HCT116 (cell line): ENCODE results near the gene PSME4. TPM values are rescaled to one million over a fixed set of nuclear protein-coding genes. Genes with fewer than 3 reads are reported as not detected.

Experiments
- ATAC-seq: fragments of 200-7000 bp; cut with Tn5 transposase; 2 replicates; pipeline ENCODE4 v1.9.1; 2020; ENCODE audit warnings: mild to moderate bottlenecking, moderate library complexity
- BruUV-seq: library from RNA; stranded (reverse); fragments of 400-500 nt; replicated peaks from 2 replicates; lab custom pipeline; 2021; lab: Mats Ljungman, UMichigan
- CTCF ChIA-PET: fragments of 300-600 bp; sonication (Branson Sonifier 250); formaldehyde crosslinking; loops from one replicate; lab custom pipeline; 2021; ENCODE audit warnings: antibody characterized with exemption; lab: Charles Lee
- POLR2A ChIA-PET: fragments of 300-600, 350-600 bp; sonication (Branson Sonifier 250); formaldehyde crosslinking; loops from one replicate; lab custom pipeline; 2021; ENCODE audit warnings: antibody characterized with exemption; lab: Charles Lee
- RAD21 ChIA-PET, 2 experiments: fragments of 300-600 bp; sonication (Branson Sonifier 250); formaldehyde crosslinking; loops; one replicate each; lab custom pipeline; 2023; ENCODE audit warnings: low total read pairs in 2 of 2; ENCODE audit not compliant: uncharacterized antibody in 2 of 2, unreplicated experiment in 2 of 2, low non-redundant PET in 1 of 2; lab: Charles Lee
- DNase-seq: peaks from one replicate; pipeline ENCODE4 v3.0.0-alpha.2; 2010; ENCODE audit warnings: low read depth, low spot score
- H2AFZ ChIP-seq: fragments of 200-600 bp; shearing (Covaris generic), sonication (generic); 2 replicates; pipeline ENCODE4 v1.6.1; 2017; ENCODE audit warnings: low read depth, mixed run types, mixed read lengths, antibody characterized with exemption, low read length; ENCODE audit not compliant: poor library complexity, severe bottlenecking
- H3K27ac ChIP-seq: 2 replicates; pipeline ENCODE4 v1.5.1; 2012; ENCODE audit warnings: low read depth, low read length
- H3K27me3 ChIP-seq: fragments of 200-600 bp; sonication (generic); 2 replicates; pipeline ENCODE4 v1.6.1; 2016; ENCODE audit warnings: mixed run types, low read length, mixed read lengths; ENCODE audit not compliant: insufficient read depth
- H3K36me3 ChIP-seq, 2 experiments: fragments of 200-500 bp in 1 of 2; fragments of 200-600 bp in 1 of 2; sonication (Bioruptor generic) in 1 of 2; sonication (generic) in 1 of 2; 2 replicates each; pipeline versions ENCODE4 v1.5.1 to v1.6.1; 2014 to 2016; ENCODE audit warnings: low read length in 2 of 2, inconsistent platforms in 1 of 2, mixed read lengths in 1 of 2, mixed run types in 1 of 2; ENCODE audit not compliant: insufficient read depth in 2 of 2, control insufficient read depth in 1 of 2
- H3K4me1 ChIP-seq, 2 experiments: fragments of 200-600 bp in 1 of 2; sonication (generic) in 1 of 2; 2 replicates each; pipeline versions ENCODE4 v1.5.1 to v1.6.1; 2012 to 2017; ENCODE audit warnings: low read length in 2 of 2, inconsistent platforms in 1 of 2, mild to moderate bottlenecking in 1 of 2, mixed read lengths in 1 of 2, mixed run types in 1 of 2, moderate library complexity in 1 of 2; ENCODE audit not compliant: insufficient read depth in 2 of 2, control insufficient read depth in 1 of 2
- H3K4me2 ChIP-seq: fragments of 200-600 bp; sonication (generic); 2 replicates; pipeline ENCODE4 v1.6.1; 2017; ENCODE audit warnings: mixed run types, low read length, mixed read lengths
- H3K4me3 ChIP-seq, 2 experiments: fragments of 200-600 bp in 1 of 2; sonication (generic) in 1 of 2; replicated peaks in 1 of 2; 2 replicates each; pipeline ENCODE4 v1.5.1; 2011 to 2016; ENCODE audit warnings: low read length in 2 of 2, control low read depth in 1 of 2, low read depth in 1 of 2, mild to moderate bottlenecking in 1 of 2, mixed read lengths in 1 of 2, mixed run types in 1 of 2
- H3K79me2 ChIP-seq: fragments of 200-600 bp; sonication (generic); 2 replicates; pipeline ENCODE4 v1.6.1; 2017; ENCODE audit warnings: mild to moderate bottlenecking, mixed run types, low read length, moderate library complexity, mixed read lengths; ENCODE audit not compliant: insufficient read depth
- H3K9ac ChIP-seq: fragments of 200-600 bp; sonication (generic); 2 replicates; pipeline ENCODE4 v1.6.1; 2016; ENCODE audit warnings: low read length, mixed read lengths
- H3K9me2 ChIP-seq: fragments of 200-600 bp; sonication (generic), shearing (Covaris generic); 2 replicates; pipeline ENCODE4 v1.6.1; 2017; ENCODE audit warnings: mixed run types, mild to moderate bottlenecking, moderate library complexity; ENCODE audit not compliant: insufficient read depth
- H3K9me3 ChIP-seq, 2 experiments: fragments of 200-500 bp in 1 of 2; fragments of 200-600 bp in 1 of 2; sonication (Bioruptor generic) in 1 of 2; sonication (generic) in 1 of 2; 2 replicates each; pipeline ENCODE4 v1.6.1; 2014 to 2017; ENCODE audit warnings: low read length in 2 of 2, mixed read lengths in 2 of 2, inconsistent platforms in 1 of 2, low read depth in 1 of 2, mild to moderate bottlenecking in 1 of 2, mixed run types in 1 of 2, moderate library complexity in 1 of 2; ENCODE audit not compliant: control insufficient read depth in 1 of 2, insufficient read depth in 1 of 2
- H4K20me1 ChIP-seq: fragments of 200-600 bp; sonication (generic), shearing (Covaris generic); 2 replicates; pipeline ENCODE4 v1.6.1; 2017; ENCODE audit warnings: mixed run types, mild to moderate bottlenecking, moderate library complexity; ENCODE audit not compliant: insufficient read depth
- CBX3 ChIP-seq: IDR thresholded peaks from 2 replicates; pipeline ENCODE4 v1.6.1; 2012; ENCODE audit warnings: low read depth
- CEBPB ChIP-seq: IDR thresholded peaks from 2 replicates; pipeline ENCODE4 v1.6.1; 2012; ENCODE audit warnings: low read depth
- EGR1 ChIP-seq: IDR thresholded peaks from 2 replicates; pipeline ENCODE4 v1.6.1; 2012; ENCODE audit warnings: low read depth
- EZH2 ChIP-seq: fragments of 200-600 bp; sonication (generic); IDR thresholded peaks from 2 replicates; pipeline ENCODE4 v1.6.1; 2017; ENCODE audit warnings: antibody characterized with exemption, mixed run types
- EZH2phosphoT487 ChIP-seq: fragments of 200-600 bp; IDR thresholded peaks from 2 replicates; pipeline ENCODE4 v1.6.1; 2018; ENCODE audit warnings: antibody characterized with exemption, borderline replicate concordance
- POLR2A ChIP-seq: IDR thresholded peaks from 2 replicates; pipeline ENCODE4 v1.7.0; 2011; ENCODE audit warnings: borderline replicate concordance; ENCODE audit not compliant: insufficient read depth, insufficient read length; ENCODE audit errors: extremely low read depth
- POLR2AphosphoS5 ChIP-seq: IDR thresholded peaks from 2 replicates; pipeline ENCODE4 v1.6.1; 2011; ENCODE audit warnings: mild to moderate bottlenecking, low read depth, low read length, moderate library complexity
- SIN3A ChIP-seq: IDR thresholded peaks from 2 replicates; pipeline ENCODE4 v1.6.1; 2012; ENCODE audit warnings: low read depth
- SRF ChIP-seq: IDR thresholded peaks from 2 replicates; pipeline ENCODE4 v1.6.1; 2012; ENCODE audit warnings: low read depth
- YY1 ChIP-seq: IDR thresholded peaks from 2 replicates; pipeline ENCODE4 v1.6.1; 2011; ENCODE audit warnings: low read length, low read depth, moderate library complexity, mild to moderate bottlenecking; ENCODE audit not compliant: insufficient replicate concordance; ENCODE audit errors: extremely low read depth
- ZFX ChIP-seq: fragments of 450-650 bp; IDR thresholded peaks from 2 replicates; pipeline ENCODE4 v1.6.1; 2017
- ZNF274 ChIP-seq: fragments of 200-500 bp; sonication (Bioruptor generic); IDR thresholded peaks from 2 replicates; pipeline ENCODE4 v1.6.1; 2014; ENCODE audit warnings: mild to moderate bottlenecking, low read depth, low read length, inconsistent platforms
- intact Hi-C: fragments of 100-400 bp; cut with micrococcal nuclease; formaldehyde crosslinking; loops from 2 replicates; pipeline ENCODE4 v1.10.0; 2022
- total RNA-seq: library from RNA; stranded (reverse); gene quantifications from one replicate; pipeline ENCODE4 v1.2.1, GENCODE V29; 2021; ENCODE audit not compliant: unreplicated experiment
- TF ChIP-seq, protein P1 (sequence below): IDR thresholded peaks from 2 replicates; pipeline ENCODE4 v1.6.1; 2012
- TF ChIP-seq, protein P2 (sequence below), 3 experiments: fragments of 200-600 bp in 1 of 3; sonication (generic) in 1 of 3; IDR thresholded peaks in 2 of 3; conservative IDR thresholded peaks in 1 of 3; 2 replicates each; pipeline ENCODE4 v1.5.1; 2012 to 2017; ENCODE audit warnings: low read depth in 2 of 3, low read length in 2 of 3, antibody characterized with exemption in 1 of 3, borderline replicate concordance in 1 of 3, control low read depth in 1 of 3, mild to moderate bottlenecking in 1 of 3, mixed read lengths in 1 of 3, mixed run types in 1 of 3, moderate library complexity in 1 of 3; ENCODE audit not compliant: insufficient read depth in 1 of 3
- TF ChIP-seq, protein P3 (sequence below): IDR thresholded peaks from 2 replicates; pipeline ENCODE4 v1.6.1; 2011; ENCODE audit warnings: mild to moderate bottlenecking, low read length, moderate library complexity; ENCODE audit not compliant: insufficient replicate concordance; ENCODE audit errors: extremely low read depth
- TF ChIP-seq, protein P4 (sequence below): IDR thresholded peaks from 2 replicates; pipeline ENCODE4 v1.6.1; 2012; ENCODE audit warnings: low read depth

The PSME4 gene
- total RNA-seq, 1 experiment from 2014 or later = 53.2 TPM

DNA sequence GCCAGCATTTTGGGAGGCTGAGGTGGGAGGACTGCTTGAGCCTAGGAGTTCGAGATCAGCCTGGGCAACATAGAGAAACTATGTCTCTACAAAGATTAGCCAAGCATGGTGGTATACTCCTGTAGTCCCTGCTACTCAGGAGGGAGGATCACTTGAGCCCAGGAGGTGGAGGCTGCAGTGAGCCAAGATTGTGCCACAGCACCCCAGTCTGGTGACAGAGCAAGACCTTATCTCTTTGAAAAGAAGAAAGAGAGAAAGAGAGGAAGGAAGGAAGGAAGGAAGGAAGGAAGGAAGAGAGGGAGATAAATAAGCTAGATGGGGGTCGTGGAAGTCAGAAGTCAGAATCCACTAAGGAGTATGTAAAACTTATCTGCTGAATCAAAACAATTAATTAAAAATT lies 127.2 kb downstream of the PSME4 start:
- Histone ChIP-seq H2AFZ (no peak overlapping the region), H3K4me1 (no peaks in the 10 kb centered on the region), H3K27ac (no peak overlapping the region), H3K79me2 (no peaks in the 10 kb centered on the region), H3K36me3 (no peaks in the 10 kb centered on the region), H3K9ac (no peak overlapping the region), H3K27me3 (no peaks in the 10 kb centered on the region), H3K4me2 (no peak overlapping the region), H3K9me2 (no peaks in the 10 kb centered on the region), H3K9me3 (no peaks in the 10 kb centered on the region), H4K20me1 (no peaks in the 10 kb centered on the region), H3K4me3 (no peak overlapping the region)
- ATAC-seq = no peak
- no peak for DNase-seq
- intact Hi-C loops = no loop called here
- ChIA-PET RAD21 (no interaction called here), CTCF (no interaction called here), POLR2A (no interaction called here)
- TF ChIP-seq POLR2AphosphoS5 = no peak
- TF ChIP-seq, protein P1, sequence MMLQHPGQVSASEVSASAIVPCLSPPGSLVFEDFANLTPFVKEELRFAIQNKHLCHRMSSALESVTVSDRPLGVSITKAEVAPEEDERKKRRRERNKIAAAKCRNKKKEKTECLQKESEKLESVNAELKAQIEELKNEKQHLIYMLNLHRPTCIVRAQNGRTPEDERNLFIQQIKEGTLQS = no peak
- TF ChIP-seq EGR1 = no peak
- TF ChIP-seq YY1 = no peak
- TF ChIP-seq CBX3 = no peak
- no peak for TF ChIP-seq ZNF274
- TF ChIP-seq CEBPB = no peak
- TF ChIP-seq SRF = no peak
- no peak for TF ChIP-seq POLR2A
- TF ChIP-seq, protein P2, sequence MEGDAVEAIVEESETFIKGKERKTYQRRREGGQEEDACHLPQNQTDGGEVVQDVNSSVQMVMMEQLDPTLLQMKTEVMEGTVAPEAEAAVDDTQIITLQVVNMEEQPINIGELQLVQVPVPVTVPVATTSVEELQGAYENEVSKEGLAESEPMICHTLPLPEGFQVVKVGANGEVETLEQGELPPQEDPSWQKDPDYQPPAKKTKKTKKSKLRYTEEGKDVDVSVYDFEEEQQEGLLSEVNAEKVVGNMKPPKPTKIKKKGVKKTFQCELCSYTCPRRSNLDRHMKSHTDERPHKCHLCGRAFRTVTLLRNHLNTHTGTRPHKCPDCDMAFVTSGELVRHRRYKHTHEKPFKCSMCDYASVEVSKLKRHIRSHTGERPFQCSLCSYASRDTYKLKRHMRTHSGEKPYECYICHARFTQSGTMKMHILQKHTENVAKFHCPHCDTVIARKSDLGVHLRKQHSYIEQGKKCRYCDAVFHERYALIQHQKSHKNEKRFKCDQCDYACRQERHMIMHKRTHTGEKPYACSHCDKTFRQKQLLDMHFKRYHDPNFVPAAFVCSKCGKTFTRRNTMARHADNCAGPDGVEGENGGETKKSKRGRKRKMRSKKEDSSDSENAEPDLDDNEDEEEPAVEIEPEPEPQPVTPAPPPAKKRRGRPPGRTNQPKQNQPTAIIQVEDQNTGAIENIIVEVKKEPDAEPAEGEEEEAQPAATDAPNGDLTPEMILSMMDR (IDR thresholded peaks at IDR 0.05 in 2 of 3, conservative IDR thresholded peaks at IDR 0.05 in 1 of 3; ENCODE audit: borderline replicate concordance in 1 of 3, insufficient read depth in 1 of 3, low read depth in 2 of 3, low read length in 2 of 3) = no peak
- TF ChIP-seq, protein P3, sequence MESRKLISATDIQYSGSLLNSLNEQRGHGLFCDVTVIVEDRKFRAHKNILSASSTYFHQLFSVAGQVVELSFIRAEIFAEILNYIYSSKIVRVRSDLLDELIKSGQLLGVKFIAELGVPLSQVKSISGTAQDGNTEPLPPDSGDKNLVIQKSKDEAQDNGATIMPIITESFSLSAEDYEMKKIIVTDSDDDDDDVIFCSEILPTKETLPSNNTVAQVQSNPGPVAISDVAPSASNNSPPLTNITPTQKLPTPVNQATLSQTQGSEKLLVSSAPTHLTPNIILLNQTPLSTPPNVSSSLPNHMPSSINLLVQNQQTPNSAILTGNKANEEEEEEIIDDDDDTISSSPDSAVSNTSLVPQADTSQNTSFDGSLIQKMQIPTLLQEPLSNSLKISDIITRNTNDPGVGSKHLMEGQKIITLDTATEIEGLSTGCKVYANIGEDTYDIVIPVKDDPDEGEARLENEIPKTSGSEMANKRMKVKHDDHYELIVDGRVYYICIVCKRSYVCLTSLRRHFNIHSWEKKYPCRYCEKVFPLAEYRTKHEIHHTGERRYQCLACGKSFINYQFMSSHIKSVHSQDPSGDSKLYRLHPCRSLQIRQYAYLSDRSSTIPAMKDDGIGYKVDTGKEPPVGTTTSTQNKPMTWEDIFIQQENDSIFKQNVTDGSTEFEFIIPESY = no peak
- TF ChIP-seq EZH2 = no peak
- no peak for TF ChIP-seq SIN3A
- TF ChIP-seq, protein P4, sequence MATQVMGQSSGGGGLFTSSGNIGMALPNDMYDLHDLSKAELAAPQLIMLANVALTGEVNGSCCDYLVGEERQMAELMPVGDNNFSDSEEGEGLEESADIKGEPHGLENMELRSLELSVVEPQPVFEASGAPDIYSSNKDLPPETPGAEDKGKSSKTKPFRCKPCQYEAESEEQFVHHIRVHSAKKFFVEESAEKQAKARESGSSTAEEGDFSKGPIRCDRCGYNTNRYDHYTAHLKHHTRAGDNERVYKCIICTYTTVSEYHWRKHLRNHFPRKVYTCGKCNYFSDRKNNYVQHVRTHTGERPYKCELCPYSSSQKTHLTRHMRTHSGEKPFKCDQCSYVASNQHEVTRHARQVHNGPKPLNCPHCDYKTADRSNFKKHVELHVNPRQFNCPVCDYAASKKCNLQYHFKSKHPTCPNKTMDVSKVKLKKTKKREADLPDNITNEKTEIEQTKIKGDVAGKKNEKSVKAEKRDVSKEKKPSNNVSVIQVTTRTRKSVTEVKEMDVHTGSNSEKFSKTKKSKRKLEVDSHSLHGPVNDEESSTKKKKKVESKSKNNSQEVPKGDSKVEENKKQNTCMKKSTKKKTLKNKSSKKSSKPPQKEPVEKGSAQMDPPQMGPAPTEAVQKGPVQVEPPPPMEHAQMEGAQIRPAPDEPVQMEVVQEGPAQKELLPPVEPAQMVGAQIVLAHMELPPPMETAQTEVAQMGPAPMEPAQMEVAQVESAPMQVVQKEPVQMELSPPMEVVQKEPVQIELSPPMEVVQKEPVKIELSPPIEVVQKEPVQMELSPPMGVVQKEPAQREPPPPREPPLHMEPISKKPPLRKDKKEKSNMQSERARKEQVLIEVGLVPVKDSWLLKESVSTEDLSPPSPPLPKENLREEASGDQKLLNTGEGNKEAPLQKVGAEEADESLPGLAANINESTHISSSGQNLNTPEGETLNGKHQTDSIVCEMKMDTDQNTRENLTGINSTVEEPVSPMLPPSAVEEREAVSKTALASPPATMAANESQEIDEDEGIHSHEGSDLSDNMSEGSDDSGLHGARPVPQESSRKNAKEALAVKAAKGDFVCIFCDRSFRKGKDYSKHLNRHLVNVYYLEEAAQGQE = no peak
- TF ChIP-seq ZFX = no peak
- no peak for TF ChIP-seq EZH2phosphoT487
- no TSS peak for BruUV-seq
